CD4-positive, alpha-beta T cell treated with Interleukin-4 for 4 hours (primary cell): ENCODE data around the gene LGALS7.
A peak's percentile ranks its signal among the peaks of the same experiment; 100 is the strongest.

Source experiments
- DNase-seq: peaks from one replicate; pipeline ENCODE4 v3.0.0-alpha.2; 2020

LGALS7 gene

DNA sequence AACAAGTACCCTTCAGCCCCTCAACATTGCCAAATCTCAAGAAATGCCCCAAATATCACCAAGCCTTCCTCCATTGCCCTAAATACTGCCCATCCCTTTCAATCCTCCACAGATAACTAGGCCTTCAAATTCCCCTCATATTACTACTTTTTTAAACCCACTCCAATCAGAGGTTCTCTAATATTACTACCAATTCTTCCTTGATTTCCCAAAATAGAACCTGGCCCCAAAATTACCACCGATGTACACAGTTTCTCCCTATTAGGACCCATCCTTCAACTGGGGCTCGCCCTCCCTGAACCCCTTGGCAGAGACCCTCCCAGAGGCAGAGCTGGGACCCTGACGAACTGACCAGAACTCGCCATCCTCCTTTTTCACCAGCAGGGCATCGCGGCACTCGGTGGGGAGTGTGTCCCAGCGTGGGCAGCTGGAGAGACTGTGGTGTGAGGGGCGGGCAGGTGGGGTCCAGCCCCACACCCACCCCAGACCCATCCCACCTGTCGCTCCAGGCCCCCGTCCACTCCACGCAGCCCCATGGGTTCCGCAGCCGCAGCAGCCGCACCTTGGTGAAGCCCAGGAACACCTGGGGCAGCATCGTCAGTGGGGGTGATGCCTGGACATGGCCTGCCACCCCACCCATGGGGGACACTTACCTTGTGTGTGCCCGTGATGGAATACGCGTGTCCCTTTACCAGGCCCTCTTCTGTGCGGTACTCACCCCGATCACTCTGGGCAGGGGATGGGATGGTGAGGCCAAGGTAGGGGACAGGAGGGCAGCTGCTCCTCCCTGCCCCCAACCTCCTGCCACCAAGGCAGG lies 35.2 kb downstream of the LGALS7 start:
- DNase-seq, result no peak

DNA sequence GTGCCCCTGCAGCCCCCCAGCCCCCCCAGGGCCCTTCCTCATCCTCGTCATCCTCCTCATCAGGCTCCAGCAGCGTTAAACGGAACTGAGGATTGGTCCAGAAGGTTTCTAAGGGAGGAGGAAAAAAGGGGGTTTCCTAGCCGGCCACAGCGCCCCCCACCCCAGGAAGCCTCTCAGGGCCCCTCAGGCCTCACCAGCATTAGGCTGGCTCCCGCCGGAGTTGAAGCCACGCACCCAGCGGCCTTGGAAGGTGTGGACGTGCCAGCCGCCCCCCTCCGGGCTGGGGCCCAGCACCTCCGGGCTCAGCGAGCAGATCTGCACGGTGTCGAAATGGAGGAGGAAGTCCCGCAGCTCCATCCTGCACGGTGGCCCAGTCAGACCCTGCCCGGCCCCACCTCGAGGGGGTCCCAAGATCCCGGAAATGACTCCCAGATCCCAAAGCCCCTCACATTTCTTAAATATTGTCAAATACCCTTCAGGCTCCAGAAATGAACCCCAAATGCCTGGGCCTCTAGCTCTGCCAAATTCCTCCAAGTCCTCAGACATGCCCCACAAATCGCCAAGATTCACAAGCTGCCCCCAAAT lies 35.9 kb downstream of the LGALS7 start:
- no peak for DNase-seq

DNA sequence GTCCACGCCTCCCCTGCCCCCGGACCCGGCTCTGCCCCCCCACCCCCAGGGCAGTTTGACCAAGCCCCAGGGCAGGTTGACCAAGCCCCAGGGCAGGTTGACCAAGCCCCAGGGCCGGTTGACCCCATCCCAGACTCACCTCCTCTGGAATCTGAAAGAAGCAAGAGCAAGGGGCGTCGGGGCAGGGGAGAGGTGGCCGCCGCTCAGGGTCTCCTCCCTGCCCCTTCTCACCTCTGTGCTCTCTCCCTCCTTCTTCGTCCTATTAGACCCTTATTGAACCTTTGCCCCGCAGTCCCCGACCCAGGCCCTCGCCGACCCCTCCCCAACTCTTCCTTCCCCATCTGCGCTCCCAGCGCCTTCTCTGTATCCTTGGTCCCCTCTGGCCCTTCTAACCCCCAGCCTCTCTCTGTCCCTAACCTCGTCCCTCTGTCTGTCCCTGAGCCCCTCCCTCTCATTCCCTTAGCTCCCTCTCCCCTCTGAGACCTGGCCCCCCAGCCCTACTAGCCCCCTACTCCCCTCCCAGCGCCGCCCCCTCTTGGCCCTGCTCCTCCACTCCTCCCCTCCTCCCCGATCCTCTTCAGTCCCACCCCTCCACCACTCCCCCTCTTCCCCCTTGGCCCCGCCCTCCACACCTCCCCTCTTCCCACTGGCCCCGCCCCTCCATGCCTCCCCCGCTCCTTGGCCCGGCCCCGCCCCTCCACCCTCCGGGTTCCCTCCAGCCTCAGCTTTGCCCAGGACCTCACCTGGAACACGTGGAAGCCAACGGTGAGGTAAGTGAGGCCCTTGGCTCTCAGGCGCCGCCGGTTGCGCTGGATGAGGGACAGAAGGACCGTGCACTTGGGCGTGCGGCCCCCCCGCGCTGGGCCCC lies 36.7 kb downstream of the LGALS7 start:
- DNase-seq, result peak; percentile 30

DNA sequence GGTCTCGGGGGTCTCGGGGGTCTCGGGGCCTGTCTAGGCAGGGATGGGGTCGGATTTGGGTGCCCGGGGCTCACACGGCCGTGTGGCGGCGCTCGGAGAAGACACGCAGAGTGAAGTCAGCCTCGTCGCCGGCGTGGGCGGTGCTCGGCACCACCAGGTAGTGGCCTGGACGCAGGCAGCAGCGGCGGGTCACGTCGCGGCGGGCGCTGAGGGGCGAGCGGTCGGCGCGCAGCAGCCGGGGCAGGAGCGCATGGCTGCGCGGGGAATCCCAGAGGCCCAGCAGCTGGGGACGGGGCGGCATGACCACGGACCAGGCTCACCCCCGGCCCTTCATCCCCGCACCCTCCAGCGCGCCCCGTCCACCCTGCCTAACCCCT lies 37.3 kb downstream of the LGALS7 start:
- DNase-seq, result peak; percentile 30

DNA sequence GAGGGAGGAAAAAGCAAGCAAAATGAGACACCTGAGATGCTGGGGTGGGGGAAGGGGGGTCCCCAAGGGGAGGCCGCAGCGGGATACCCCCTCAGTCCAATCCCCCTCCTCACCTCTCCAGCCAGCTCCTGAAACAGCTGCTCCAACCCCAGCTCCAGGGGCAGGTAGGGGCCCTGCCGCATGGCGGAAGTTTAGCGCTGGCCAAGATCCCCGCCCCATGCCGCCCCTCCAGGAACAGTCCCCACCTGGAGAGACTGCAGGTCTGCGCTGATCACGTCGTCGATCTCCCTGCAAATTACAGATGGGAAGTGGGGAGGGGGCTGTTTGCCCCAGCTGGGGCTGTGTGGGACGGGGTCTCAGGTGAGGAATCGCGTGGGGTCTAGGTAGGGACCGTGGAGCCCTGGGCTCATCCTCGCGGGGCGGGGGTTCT lies 38.0 kb downstream of the LGALS7 start:
- DNase-seq, result no peak

DNA sequence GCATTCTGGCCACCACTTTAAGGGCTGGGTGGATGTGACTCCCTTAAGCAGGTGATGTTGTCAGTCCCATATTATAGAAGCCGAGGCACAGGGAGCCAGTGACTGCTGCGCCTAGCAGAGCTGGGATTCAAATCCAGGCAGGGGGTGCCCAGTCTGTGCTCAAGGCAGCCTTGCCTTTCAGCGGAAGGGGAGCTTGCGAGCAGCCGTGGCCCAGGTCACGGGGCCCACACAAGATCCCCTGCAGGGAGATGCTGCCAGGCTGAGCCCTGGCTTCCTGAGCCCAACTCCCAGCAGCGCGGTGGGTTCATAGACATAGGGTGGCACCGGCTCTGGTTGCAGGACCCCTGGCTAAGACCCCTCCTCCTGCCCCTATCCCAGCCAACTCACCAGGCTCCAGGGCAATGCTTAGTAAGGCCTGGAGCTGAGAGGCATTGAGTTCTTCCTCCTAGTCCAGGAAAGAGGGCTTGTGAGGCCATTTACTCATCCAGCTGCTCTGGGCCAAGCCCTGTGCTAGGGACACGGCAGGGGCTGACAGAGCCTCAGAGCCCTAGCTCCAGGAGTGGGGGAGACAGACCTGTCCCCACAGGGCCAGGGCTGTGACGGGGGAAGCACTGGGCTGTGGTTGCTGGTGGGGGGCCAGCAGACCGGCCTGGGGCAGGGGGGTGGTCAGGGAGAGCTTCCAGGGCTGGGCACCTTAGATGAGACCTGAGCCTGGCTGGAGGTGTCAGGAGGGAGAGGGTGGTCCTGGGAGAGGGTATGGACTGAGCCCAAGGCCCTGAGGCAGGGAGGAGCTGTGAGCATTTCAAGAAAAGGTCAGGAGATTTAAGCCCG lies 38.7 kb downstream of the LGALS7 start:
- DNase-seq, result no peak

DNA sequence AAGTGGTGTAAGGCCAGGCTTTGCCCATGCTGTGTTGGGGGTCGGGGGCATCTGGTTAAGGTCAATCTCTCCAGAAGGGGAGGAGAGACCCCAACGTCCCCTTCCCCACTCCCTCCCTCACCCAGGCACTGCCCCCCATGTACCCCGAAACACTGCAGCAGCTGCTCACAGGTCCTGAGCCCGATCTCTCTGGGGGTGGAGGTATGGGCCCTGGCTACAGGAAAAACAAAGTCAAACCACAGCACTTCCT lies 39.2 kb downstream of the LGALS7 start:
- DNase-seq, result no peak

DNA sequence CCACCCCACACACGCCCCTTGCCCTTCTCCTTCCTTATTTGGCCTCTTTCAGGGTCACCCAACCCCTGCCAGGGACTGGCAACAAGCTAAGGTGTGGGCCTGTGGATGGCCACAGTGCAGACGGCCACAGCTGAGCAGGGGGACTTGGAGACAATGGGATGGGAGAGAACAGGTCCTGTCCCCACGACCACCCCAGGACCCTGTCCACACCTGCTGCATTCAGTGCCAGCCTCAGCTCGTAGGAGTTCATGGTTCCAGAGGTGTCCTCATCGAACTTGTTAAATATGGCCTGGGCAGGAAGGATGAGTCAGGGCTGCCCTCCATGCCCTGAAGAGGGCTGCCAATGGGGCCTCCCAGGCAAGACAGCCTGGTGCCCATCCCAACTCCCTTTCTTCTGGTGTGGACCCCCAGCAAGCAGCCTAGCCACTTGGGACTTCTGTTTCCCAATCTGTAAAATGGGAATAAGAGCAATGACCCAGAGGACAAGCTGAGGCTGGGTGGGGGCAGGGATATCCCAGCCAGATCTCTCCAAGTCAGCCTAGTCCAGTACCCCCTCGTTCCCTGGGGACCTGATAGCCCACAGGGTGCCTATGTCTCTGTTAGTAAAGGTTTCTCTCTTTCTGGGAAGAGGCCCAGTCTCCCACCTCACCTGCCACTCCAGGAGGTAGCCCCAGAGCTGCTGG lies 39.7 kb downstream of the LGALS7 start:
- DNase-seq, result no peak

DNA sequence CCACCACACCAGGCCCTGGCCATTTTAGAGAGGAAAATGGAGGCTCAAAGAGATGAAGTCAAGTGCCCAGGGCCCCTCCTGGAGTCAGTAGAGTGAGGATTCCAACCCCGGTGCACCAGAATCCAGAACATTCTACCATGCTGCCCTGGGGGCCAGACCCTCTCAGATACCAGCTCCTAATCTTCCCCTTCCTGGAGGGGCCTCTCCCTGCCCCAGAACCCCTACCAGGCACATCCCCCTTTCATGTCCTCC lies 40.1 kb downstream of the LGALS7 start:
- no peak for DNase-seq

DNA sequence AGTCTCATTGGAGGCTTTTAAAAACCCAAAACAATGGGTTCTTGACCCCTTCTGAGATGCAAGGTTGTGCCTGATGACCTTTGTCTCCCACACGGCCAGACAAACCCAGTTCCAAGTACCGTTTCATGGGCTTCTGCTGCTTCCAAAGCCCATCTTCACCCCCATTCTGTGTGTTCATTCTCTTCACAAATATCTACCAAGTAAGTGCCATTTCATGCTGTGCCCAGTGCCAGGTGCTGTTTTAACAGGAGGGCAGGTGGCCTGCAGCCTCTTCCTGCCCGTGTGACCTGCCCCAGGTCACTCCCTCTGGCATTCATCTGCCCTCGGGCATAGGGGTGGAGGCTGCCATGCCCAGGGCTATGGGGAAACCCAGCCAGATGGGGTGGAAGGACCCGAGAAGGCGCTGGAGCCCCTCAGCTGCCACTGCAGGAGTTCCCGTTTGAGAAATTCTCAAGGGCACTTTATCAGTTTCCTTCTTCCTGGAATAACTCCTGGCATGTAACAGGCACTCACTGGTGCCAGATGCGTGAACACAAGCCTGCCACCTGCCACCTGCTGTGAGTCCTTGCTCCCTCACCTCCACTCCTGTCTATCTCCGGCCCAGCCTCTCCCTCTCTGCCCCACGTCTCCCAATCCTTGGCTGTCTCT lies 41.5 kb downstream of the LGALS7 start:
- DNase-seq, result no peak

DNA sequence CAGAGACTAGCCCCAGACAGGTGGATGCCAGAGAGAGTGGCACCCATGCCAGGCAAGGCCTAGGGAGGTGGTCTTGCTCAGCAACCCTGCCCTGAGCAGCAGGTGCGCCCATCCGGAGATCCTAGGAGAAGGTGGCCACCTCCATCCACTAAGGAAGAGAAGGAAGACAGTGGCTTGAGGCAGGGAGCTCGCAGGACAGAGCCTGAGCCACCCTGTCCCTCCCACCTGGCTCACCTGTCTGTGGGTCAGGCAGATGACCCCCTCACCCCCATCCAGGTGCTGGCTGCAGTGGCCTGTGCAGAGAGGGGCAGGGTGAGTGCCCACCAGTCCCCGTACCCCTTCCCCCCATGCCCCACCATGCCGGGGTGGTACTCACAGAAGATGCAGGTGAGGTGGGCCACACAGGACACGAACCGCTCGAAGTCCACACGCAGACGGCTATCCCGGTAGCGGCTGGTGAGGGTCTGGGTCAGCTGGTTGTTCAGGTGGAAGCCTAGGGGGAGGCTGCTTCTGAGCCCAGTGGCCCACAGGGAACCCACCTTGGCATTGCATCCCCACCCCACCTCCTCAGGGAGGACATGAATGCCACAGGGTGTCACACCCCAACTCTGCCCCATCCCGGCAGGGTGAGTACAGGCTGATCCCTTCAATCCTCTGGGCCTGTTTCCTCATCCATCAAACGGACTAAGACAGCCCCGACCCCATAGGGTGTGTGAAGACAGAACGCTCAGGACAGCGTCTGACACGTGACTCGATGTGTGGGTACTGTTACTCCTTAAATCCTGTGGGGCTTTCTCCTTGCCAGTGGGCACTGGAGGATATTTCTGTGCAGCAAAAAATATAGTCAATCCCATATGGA lies 42.4 kb downstream of the LGALS7 start:
- no peak for DNase-seq

DNA sequence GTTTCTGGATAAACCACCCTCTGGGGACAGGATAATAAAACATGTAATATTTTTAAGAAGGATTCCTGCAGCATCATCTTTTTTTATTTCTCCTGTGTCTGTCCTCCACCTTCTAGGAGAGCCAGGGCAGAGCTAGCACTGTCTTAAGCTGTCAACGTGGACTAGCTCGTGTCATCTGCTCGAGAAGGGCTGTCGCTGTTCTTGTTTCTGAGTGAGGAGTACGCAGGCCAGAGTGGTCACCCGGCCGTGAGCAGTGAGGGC lies 42.9 kb downstream of the LGALS7 start:
- no peak for DNase-seq

DNA sequence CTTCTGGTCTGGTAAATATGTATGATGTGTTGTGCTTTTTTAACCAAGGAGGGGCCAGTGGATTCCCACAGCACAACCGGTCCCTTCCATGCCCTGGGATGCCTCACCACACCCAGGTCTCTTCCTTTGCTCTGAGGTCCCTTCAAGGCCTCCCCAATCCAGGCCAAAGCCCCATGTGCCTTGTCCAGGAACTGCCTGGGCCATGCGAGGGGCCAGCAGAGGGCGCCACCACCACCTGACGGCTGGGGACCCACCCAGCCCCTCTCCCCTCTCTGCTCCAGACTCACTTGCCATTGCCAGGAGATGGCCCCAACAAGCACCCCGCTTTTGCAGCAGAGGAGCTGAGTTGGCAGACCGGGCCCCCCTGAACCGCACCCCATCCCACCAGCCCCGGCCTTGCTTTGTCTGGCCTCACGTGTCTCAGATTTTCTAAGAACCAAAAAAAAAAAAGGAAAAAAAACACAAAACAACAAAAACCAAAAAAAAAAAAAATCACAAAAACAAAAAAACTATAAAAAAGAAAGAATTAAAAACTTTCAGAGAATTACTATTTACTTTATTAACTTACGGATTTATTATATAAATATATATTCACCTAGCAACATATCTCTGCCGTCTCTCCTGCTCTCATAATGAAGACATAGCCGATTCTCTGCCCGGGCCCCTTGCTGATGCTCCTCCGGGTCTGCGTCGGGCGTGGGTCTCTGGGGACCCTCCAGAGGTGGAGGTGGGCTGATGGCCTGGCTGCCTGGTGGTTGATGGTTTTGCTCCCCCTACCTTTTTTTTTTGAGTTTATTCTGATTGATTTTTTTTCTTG lies 43.5 kb downstream of the LGALS7 start:
- peak; percentile 67 for DNase-seq

DNA sequence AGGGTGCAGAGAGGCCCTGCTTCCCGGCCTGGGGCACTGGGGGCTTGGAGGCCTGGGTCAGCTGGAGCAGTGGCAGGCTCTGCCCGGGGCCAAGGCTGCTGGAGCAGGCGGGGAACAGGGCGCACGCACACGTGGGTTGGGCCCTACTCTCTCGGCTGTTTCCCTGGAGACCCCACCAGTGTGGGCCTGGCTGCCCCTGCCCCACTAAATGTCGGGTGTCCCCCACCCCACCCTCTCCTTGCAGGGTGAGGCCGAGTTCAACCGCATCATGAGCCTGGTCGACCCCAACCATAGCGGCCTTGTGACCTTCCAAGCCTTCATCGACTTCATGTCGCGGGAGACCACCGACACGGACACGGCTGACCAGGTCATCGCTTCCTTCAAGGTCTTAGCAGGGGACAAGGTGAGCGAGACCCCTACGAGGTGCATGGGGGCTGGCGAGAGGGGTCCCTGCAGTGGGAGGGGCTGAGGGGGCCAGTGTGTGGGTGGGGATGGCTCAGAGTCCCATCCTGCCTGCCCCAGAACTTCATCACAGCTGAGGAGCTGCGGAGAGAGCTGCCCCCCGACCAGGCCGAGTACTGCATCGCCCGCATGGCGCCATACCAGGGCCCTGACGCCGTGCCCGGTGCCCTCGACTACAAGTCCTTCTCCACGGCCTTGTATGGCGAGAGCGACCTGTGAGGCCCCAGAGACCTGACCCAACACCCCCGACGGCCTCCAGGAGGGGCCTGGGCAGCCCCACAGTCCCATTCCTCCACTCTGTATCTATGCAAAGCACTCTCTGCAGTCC lies 44.4 kb downstream of the LGALS7 start:
- DNase-seq, result no peak

DNA sequence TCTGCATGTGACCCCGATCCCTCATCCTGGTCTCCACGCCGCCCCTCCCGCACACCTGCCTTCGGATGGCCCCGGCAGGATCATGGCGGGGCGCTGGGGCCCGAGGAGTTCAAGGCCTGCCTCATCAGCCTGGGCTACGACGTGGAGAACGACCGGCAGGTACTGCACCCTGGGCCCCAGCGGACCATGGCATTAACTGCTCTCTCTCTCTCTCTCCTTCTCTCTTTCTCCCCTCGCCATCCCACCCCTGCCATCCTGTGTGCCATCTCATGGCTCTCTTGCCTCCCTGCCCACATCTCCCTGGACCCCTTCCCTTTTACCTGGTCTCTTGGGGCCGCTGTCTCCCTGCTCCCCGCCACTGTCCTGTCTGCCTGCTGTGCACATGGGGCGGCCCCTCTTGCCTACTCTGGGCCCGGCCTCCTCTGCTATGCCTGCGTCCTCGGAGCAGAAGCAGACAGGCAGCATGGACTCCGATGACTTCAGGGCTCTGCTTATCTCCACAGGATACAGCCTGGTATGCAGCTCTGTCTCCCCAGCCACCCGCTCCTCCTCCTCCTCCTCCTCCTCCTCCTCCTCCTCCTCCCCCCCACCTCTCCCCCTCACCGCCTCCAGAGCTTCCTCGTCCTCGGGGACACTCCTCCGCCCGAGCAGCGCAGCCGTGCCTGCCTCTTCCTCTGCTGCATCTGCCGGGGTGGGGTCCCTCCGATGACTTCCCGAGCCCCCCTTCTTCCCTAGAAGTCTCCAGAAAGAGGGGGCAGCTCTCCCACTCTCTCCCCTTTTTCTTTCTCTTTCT lies 45.3 kb downstream of the LGALS7 start:
- no peak for DNase-seq

DNA sequence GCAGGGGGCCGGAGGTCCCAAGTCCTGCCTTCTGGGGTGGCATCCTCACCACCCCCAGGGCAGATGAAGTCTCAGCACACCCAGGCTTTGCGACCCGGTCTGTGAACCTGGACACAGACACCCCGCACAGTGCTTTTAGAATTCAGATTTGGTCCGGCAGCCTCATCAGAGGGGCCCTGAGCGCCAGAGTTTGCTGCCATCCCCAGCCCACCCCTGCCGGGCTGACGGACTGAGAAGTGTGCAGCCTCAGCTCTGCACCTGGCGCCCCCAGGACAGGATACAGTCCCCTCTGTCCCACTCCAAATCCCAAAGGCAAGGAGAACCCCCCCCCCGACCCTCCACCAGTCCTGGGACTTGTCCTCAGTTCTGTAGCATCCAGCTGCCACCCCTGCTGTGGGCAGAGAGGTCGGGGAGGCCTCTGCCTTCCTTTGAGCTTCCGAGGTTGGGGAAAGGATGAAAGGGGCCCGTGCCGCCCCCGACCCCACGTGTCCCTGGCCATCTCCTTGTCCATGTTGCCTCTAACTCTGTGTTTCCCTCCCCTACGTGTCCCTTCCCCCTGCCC lies 45.9 kb downstream of the LGALS7 start:
- DNase-seq, result no peak

DNA sequence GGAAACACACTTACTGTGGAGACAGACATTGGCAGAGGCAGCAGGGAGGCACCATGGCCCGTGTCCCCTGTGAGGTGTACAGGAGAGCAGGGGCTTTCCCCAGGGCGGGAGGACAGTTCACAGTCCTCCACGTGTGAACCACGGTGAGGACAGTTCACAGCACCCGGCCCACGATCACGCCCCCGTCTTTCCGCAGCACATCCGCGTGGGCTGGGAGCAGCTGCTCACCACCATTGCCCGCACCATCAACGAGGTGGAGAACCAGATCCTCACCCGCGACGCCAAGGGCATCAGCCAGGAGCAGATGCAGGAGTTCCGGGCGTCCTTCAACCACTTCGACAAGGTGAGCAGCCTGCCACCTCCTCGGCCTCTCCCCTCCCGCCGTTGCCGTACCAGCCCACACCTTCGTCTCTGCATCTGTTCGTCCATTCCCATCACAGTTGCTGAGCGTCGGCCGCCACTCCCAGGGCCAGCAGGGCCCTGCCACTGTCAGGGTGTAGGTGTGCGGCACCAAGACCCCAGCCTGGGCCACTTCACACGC lies 46.5 kb downstream of the LGALS7 start:
- peak; percentile 19 for DNase-seq

DNA sequence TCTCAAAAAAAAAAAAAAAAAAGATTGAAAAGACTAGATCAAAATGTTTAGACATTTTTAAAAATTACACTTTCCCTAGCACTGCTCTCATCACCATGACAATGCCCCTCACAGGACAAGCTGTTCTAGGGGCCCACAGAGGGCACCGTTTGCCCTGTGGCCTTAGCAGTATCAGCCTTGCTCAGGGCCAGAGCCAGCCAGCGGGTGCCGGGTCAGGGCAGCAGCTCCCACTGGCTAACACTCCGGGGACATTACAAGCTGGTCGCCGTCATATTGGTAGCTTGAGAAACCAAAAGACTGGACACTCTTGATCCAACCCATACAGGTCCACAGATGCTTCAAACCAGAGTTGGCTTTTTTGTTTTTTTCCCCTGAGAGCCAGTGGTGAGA lies 47.0 kb downstream of the LGALS7 start:
- DNase-seq, result no peak
